ENCODE data around the gene ERG. TPM values are rescaled to one million over a fixed set of nuclear protein-coding genes. Genes with fewer than 3 reads are reported as not detected.

Gene ERG
- total RNA-seq, 6 experiments from 2014 or later, result 3.1 to 6.4 (median 5.2) TPM

DNA sequence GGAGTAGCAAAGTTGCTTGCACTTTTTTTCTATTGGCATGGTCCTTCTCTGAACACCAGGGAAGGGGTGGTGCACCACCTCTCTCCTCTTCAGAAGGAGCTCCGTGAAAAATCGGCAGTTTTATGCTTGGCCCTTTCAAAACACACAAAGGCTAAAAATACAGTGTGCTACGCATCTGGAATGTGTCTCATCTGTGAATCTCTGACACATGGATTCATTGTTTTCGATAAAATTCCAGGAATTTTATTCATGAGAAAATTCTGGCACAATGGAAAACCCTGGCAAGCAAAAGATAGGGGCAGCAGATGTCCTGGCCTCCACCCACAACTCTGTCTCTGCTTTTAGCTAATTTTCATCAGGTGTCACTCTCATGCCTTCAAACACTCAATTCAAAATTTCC, 42.9 kb downstream of the ERG start:
- Histone ChIP-seq H3K4me1 (peaks cover 0 to 5% (median 2%) of the 10 kb centered on the region in 4 donors), H3K4me3 (no peak overlapping the region), H3K27ac (no peak overlapping the region), H3K9me3 (no peaks in the 10 kb centered on the region), H3K36me3 (no peaks in the 10 kb centered on the region), H3K27me3 (no peaks in the 10 kb centered on the region)
- no peak for DNase-seq
- TF ChIP-seq CTCF (IDR thresholded peaks at IDR 0.05) (no peak), POLR2A (IDR thresholded peaks at IDR 0.05) (no peak)
- WGBS (ENCODE audit: insufficient coverage, low coverage, low lambda C conversion rate, missing lambda C conversion rate), result 68% methylated on average over 4 of the region's 4 CpGs
- intact Hi-C loops (cut with DNase I), result no loop called here
- ATAC-seq, result no peak

GRCh38 chr21:38454702-38455101, 43.6 kb downstream of the ERG start:
- DNase-seq (no peak), ATAC-seq (no peak)
- intact Hi-C loops (cut with DNase I), result no loop called here
- TF ChIP-seq POLR2A (IDR thresholded peaks at IDR 0.05) (no peak), CTCF (IDR thresholded peaks at IDR 0.05) (no peak)
- Histone ChIP-seq H3K27ac (no peak overlapping the region), H3K36me3 (no peaks in the 10 kb centered on the region), H3K4me3 (no peak overlapping the region), H3K27me3 (no peaks in the 10 kb centered on the region), H3K9me3 (no peaks in the 10 kb centered on the region), H3K4me1 (peaks cover 0 to 5% (median 2%) of the 10 kb centered on the region in 4 donors)
- 66% methylated on average over 2 of the region's 2 CpGs for WGBS (ENCODE audit: insufficient coverage, low coverage, low lambda C conversion rate, missing lambda C conversion rate)

- H3K36me3 ChIP-seq, result no peaks in the 10 kb centered on the region
- no peak overlapping the region for H3K27ac ChIP-seq
- intact Hi-C loops (cut with DNase I), result no loop called here
- no peaks in the 10 kb centered on the region for H3K9me3 ChIP-seq
- 21% methylated on average over 2 of the region's 3 CpGs for WGBS (ENCODE audit: insufficient coverage, low coverage, low lambda C conversion rate, missing lambda C conversion rate)
- ATAC-seq (no peak), DNase-seq (no peak)
- no peak overlapping the region for H3K4me3 ChIP-seq
- H3K4me1 ChIP-seq, result peaks cover 0 to 5% (median 2%) of the 10 kb centered on the region in 4 donors
- H3K27me3 ChIP-seq, result no peaks in the 10 kb centered on the region
- TF ChIP-seq POLR2A (IDR thresholded peaks at IDR 0.05) (no peak), CTCF (IDR thresholded peaks at IDR 0.05) (no peak)
These were observed 44.1 kb downstream of the ERG start for GRCh38 chr21:38454161-38454560.

DNA sequence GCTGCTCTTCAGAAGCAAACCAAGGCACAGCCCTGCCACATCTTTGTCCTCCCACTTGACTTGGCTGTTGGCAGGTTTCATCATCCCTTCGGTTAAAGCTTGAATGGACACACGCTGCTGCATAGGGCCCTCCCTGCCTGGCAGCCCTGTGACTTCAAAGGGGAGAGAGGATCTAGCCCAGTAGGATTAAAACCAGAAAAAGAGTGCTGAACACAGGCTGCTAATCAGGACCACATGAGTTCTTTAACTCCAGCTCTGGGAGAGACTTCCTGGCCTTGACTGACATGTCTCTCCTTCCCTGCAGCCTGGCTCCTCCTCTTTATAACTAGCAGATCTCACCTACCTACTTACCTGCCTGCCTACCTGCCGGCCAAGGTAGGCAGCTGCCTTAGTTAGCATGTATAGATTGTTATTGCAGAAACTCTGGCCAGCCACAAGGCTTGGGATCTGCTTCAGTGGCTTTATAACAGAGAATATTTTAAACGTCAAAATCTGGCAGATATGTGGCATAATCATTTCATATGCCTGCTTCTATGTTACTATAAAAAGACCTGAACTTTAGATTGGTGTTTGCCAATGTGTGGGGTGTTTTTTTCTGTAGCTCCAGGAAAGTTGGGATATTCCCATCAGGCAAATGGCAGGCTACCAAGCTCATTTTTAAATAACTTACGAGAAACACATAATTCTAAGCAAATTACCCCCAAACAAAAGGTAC, 49.4 kb downstream of the ERG start:
- H3K9me3 ChIP-seq, result no peaks in the 10 kb centered on the region
- H3K27ac ChIP-seq, result no peak overlapping the region
- H3K4me1 ChIP-seq, result no peaks in the 10 kb centered on the region
- no peak for ATAC-seq
- intact Hi-C loops (cut with DNase I), result no loop called here
- 31% methylated on average over 3 of the region's 5 CpGs for WGBS (ENCODE audit: insufficient coverage, low coverage, low lambda C conversion rate, missing lambda C conversion rate)
- H3K36me3 ChIP-seq, result no peaks in the 10 kb centered on the region
- H3K27me3 ChIP-seq, result no peaks in the 10 kb centered on the region
- H3K4me3 ChIP-seq, result no peak overlapping the region
- no peak for TF ChIP-seq CTCF (IDR thresholded peaks at IDR 0.05)
- no peak for TF ChIP-seq POLR2A (IDR thresholded peaks at IDR 0.05)
- DNase-seq, result no peak
